SK-N-SH treated with all-trans-retinoic acid at 6 μM for 48 hours (cell line): ENCODE data around the gene WDR74.
"Not testable (repeated sequence)": the region's sequence is repeated elsewhere in the genome, so short reads cannot be mapped to it uniquely, and the experiment has no call there.

Source experiments
- ATAC-seq: fragments of 200-7000 bp; cut with Tn5 transposase; 3 replicates; pipeline ENCODE4 v1.9.1; 2020; ENCODE audit warnings: mild to moderate bottlenecking, moderate library complexity
- BACH2 ChIP-seq: fragments of 250-450 bp; sonication (Bioruptor Pico); IDR thresholded peaks from 2 replicates; pipeline ENCODE4 v1.9.0; 2021; ENCODE audit warnings: mild to moderate bottlenecking, borderline replicate concordance
- CSDC2 ChIP-seq: fragments of 250-450 bp; sonication (Bioruptor Pico); IDR thresholded peaks from 2 replicates; pipeline ENCODE4 v1.5.0; 2020; ENCODE audit warnings: mild to moderate bottlenecking, moderate library complexity
- GLIS3 ChIP-seq: fragments of 250-450 bp; sonication (Bioruptor Pico); IDR thresholded peaks from 2 replicates; pipeline ENCODE4 v1.5.0; 2020; ENCODE audit warnings: mild to moderate bottlenecking, moderate library complexity
- PPARA ChIP-seq: fragments of 250-450 bp; sonication (Bioruptor Pico); IDR thresholded peaks from 2 replicates; pipeline ENCODE4 v1.5.0; 2020; ENCODE audit warnings: mild to moderate bottlenecking, borderline replicate concordance
- RARB ChIP-seq: fragments of 250-450 bp; sonication (Bioruptor Pico); IDR thresholded peaks from 2 replicates; pipeline ENCODE4 v1.8.0; 2021; ENCODE audit warnings: mild to moderate bottlenecking, moderate library complexity
- SNAI2 ChIP-seq: fragments of 250-450 bp; sonication (Bioruptor Pico); IDR thresholded peaks from 2 replicates; pipeline ENCODE4 v1.5.0; 2020; ENCODE audit warnings: mild to moderate bottlenecking, moderate library complexity
- TCF4 ChIP-seq: fragments of 250-450 bp; sonication (Bioruptor Pico); IDR thresholded peaks from 2 replicates; pipeline ENCODE4 v1.8.0; 2021; ENCODE audit warnings: mild to moderate bottlenecking, moderate library complexity, borderline replicate concordance
- ZFP3 ChIP-seq: fragments of 250-450 bp; sonication (Bioruptor Pico); IDR thresholded peaks from 2 replicates; pipeline ENCODE4 v1.5.0; 2020; ENCODE audit warnings: mild to moderate bottlenecking, moderate library complexity
- ZNF565 ChIP-seq: fragments of 450-650 bp; formaldehyde crosslinking; conservative IDR thresholded peaks from 2 replicates; pipeline ENCODE4 v1.5.0; 2020; ENCODE audit warnings: low read depth, mild to moderate bottlenecking, moderate library complexity
- ZNF70 ChIP-seq: fragments of 450-650 bp; formaldehyde crosslinking; IDR thresholded peaks from 2 replicates; pipeline ENCODE4 v1.5.0; 2020; ENCODE audit warnings: mild to moderate bottlenecking, moderate library complexity
- ZNF8 ChIP-seq: fragments of 450-650 bp; formaldehyde crosslinking; IDR thresholded peaks from 2 replicates; pipeline ENCODE4 v1.5.0; 2020; ENCODE audit warnings: mild to moderate bottlenecking, moderate library complexity
- TF ChIP-seq, protein P1 (sequence below): fragments of 250-450 bp; sonication (Bioruptor Pico); IDR thresholded peaks from 2 replicates; pipeline ENCODE4 v1.8.0; 2020; ENCODE audit warnings: mild to moderate bottlenecking, moderate library complexity, borderline replicate concordance
- TF ChIP-seq, protein P2 (sequence below): fragments of 250-450 bp; sonication (Bioruptor Pico); IDR thresholded peaks from 2 replicates; pipeline ENCODE4 v1.8.0; 2021; ENCODE audit warnings: low read depth, mild to moderate bottlenecking, moderate library complexity, borderline replicate concordance
- TF ChIP-seq, protein P3 (sequence below): fragments of 250-450 bp; sonication (Bioruptor Pico); IDR thresholded peaks from 2 replicates; pipeline ENCODE4 v1.5.1; 2021; ENCODE audit warnings: mild to moderate bottlenecking, moderate library complexity
- TF ChIP-seq, protein P4 (sequence below): fragments of 250-450 bp; sonication (Bioruptor Pico); IDR thresholded peaks from 2 replicates; pipeline ENCODE4 v1.5.0; 2020; ENCODE audit warnings: mild to moderate bottlenecking, moderate library complexity
- TF ChIP-seq, protein P5 (sequence below): fragments of 250-450 bp; sonication (Bioruptor Pico); IDR thresholded peaks from 2 replicates; pipeline ENCODE4 v1.5.1; 2020; ENCODE audit warnings: low read depth, mild to moderate bottlenecking, moderate library complexity

WDR74 gene

DNA sequence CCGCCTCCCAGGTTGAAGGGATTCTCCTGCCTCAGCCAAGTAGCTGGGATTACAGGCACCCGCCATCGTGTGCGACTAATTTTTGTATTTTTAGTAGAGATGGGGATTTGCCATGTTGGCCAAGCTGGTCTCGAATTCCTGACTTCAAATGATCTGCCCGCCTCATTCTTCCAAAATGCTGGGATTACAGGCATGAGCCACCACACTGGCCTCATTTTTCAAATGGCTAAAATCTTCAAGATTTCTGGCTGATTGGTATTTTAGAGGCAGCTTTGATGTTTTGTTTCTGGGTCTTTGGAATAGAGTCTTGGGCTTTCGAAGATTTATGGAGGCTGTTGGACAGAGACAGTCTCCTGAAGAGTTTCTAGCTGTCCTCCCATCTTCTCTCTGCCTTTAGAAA, 35.5 kb upstream of the WDR74 start:
- ATAC-seq, result no peak
- no peak for TF ChIP-seq CSDC2 (CRISPR knock-in tag)
- TF ChIP-seq SNAI2 (CRISPR knock-in tag), result no peak
- TF ChIP-seq, protein P1, sequence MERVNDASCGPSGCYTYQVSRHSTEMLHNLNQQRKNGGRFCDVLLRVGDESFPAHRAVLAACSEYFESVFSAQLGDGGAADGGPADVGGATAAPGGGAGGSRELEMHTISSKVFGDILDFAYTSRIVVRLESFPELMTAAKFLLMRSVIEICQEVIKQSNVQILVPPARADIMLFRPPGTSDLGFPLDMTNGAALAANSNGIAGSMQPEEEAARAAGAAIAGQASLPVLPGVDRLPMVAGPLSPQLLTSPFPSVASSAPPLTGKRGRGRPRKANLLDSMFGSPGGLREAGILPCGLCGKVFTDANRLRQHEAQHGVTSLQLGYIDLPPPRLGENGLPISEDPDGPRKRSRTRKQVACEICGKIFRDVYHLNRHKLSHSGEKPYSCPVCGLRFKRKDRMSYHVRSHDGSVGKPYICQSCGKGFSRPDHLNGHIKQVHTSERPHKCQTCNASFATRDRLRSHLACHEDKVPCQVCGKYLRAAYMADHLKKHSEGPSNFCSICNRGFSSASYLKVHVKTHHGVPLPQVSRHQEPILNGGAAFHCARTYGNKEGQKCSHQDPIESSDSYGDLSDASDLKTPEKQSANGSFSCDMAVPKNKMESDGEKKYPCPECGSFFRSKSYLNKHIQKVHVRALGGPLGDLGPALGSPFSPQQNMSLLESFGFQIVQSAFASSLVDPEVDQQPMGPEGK (CRISPR knock-in tag), result no peak
- TF ChIP-seq BACH2 (CRISPR knock-in tag), result no peak
- TF ChIP-seq TCF4 (CRISPR knock-in tag), result no peak
- TF ChIP-seq, protein P2, sequence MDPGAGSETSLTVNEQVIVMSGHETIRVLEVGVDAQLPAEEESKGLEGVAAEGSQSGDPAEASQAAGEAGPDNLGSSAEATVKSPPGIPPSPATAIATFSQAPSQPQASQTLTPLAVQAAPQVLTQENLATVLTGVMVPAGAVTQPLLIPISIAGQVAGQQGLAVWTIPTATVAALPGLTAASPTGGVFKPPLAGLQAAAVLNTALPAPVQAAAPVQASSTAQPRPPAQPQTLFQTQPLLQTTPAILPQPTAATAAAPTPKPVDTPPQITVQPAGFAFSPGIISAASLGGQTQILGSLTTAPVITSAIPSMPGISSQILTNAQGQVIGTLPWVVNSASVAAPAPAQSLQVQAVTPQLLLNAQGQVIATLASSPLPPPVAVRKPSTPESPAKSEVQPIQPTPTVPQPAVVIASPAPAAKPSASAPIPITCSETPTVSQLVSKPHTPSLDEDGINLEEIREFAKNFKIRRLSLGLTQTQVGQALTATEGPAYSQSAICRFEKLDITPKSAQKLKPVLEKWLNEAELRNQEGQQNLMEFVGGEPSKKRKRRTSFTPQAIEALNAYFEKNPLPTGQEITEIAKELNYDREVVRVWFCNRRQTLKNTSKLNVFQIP (CRISPR knock-in tag), result no peak
- no peak for TF ChIP-seq PPARA
- no peak for TF ChIP-seq ZNF565 (CRISPR knock-in tag)
- TF ChIP-seq RARB (CRISPR knock-in tag), result no peak
- TF ChIP-seq, protein P3, sequence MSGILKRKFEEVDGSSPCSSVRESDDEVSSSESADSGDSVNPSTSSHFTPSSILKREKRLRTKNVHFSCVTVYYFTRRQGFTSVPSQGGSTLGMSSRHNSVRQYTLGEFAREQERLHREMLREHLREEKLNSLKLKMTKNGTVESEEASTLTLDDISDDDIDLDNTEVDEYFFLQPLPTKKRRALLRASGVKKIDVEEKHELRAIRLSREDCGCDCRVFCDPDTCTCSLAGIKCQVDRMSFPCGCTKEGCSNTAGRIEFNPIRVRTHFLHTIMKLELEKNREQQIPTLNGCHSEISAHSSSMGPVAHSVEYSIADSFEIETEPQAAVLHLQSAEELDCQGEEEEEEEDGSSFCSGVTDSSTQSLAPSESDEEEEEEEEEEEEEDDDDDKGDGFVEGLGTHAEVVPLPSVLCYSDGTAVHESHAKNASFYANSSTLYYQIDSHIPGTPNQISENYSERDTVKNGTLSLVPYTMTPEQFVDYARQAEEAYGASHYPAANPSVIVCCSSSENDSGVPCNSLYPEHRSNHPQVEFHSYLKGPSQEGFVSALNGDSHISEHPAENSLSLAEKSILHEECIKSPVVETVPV (CRISPR knock-in tag), result no peak
- TF ChIP-seq, protein P4, sequence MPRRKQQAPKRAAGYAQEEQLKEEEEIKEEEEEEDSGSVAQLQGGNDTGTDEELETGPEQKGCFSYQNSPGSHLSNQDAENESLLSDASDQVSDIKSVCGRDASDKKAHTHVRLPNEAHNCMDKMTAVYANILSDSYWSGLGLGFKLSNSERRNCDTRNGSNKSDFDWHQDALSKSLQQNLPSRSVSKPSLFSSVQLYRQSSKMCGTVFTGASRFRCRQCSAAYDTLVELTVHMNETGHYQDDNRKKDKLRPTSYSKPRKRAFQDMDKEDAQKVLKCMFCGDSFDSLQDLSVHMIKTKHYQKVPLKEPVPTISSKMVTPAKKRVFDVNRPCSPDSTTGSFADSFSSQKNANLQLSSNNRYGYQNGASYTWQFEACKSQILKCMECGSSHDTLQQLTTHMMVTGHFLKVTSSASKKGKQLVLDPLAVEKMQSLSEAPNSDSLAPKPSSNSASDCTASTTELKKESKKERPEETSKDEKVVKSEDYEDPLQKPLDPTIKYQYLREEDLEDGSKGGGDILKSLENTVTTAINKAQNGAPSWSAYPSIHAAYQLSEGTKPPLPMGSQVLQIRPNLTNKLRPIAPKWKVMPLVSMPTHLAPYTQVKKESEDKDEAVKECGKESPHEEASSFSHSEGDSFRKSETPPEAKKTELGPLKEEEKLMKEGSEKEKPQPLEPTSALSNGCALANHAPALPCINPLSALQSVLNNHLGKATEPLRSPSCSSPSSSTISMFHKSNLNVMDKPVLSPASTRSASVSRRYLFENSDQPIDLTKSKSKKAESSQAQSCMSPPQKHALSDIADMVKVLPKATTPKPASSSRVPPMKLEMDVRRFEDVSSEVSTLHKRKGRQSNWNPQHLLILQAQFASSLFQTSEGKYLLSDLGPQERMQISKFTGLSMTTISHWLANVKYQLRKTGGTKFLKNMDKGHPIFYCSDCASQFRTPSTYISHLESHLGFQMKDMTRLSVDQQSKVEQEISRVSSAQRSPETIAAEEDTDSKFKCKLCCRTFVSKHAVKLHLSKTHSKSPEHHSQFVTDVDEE (CRISPR knock-in tag), result no peak
- TF ChIP-seq ZNF8 (CRISPR knock-in tag), result no peak
- no peak for TF ChIP-seq ZFP3 (CRISPR knock-in tag)

DNA sequence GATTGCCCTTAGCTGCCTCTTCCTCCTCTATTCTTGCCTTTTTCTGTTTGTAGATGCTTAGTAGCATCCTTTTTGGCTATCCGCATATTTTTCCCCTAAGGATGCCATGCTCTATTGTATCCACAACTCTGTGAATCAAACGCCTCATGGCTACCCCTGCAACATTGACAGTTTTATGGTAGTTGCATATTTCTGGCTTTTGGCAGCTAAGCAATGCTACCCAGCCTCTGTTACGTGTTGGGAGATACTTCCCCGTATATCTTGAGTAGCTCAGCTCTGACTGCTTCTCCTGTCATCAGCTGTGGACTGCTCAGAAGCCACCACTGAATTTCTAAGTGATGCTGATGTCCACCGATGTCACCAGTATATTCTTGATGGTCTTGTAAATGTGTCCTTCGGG, 26.2 kb upstream of the WDR74 start:
- ATAC-seq, result no peak
- TF ChIP-seq, protein P5, sequence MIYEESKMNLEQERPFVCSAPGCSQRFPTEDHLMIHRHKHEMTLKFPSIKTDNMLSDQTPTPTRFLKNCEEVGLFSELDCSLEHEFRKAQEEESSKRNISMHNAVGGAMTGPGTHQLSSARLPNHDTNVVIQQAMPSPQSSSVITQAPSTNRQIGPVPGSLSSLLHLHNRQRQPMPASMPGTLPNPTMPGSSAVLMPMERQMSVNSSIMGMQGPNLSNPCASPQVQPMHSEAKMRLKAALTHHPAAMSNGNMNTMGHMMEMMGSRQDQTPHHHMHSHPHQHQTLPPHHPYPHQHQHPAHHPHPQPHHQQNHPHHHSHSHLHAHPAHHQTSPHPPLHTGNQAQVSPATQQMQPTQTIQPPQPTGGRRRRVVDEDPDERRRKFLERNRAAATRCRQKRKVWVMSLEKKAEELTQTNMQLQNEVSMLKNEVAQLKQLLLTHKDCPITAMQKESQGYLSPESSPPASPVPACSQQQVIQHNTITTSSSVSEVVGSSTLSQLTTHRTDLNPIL (CRISPR knock-in tag), result no peak
- no peak for TF ChIP-seq GLIS3 (CRISPR knock-in tag)
- TF ChIP-seq ZNF70 (CRISPR knock-in tag), result no peak
- no peak for TF ChIP-seq CSDC2 (CRISPR knock-in tag)
- TF ChIP-seq, protein P1 (CRISPR knock-in tag), result no peak
- TF ChIP-seq RARB (CRISPR knock-in tag), result no peak
- no peak for TF ChIP-seq ZNF8 (CRISPR knock-in tag)

DNA sequence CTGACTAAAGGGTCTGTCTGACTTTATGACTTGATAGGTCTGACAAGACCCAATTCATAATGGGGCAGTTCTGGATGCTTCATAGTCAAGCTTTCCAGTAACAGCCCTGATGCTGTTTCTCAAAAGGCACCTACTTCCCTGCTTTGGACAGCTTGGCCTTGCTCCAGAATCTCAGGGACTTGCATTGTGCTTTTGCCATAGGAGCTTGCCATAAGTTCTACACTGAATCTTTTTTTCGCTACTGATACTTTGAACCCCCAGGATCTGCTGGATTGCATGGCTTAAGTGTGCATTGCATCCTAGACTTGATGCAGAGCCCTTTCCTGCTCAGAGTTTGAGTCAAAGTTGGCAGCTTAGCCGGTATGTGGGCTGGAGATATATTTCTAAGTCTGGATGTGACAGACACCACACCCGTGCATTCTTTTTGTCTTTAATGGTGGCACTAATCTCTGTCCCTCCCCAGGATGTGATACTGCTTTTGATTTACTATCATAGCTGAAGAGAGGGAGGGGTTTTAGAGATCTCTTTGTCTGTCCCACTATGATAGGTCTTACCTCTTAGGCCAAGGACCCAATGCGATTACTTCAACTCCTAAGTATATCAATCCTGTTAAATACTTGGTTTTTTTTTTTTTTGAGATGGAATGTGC, 24.4 kb upstream of the WDR74 start:
- peak; percentile 23 for ATAC-seq
- TF ChIP-seq, protein P3 (CRISPR knock-in tag), result no peak
- no peak for TF ChIP-seq TCF4 (CRISPR knock-in tag)
- TF ChIP-seq ZFP3 (CRISPR knock-in tag), result no peak
- no peak for TF ChIP-seq SNAI2 (CRISPR knock-in tag)
- TF ChIP-seq BACH2 (CRISPR knock-in tag), result no peak
- TF ChIP-seq, protein P1 (CRISPR knock-in tag), result no peak

DNA sequence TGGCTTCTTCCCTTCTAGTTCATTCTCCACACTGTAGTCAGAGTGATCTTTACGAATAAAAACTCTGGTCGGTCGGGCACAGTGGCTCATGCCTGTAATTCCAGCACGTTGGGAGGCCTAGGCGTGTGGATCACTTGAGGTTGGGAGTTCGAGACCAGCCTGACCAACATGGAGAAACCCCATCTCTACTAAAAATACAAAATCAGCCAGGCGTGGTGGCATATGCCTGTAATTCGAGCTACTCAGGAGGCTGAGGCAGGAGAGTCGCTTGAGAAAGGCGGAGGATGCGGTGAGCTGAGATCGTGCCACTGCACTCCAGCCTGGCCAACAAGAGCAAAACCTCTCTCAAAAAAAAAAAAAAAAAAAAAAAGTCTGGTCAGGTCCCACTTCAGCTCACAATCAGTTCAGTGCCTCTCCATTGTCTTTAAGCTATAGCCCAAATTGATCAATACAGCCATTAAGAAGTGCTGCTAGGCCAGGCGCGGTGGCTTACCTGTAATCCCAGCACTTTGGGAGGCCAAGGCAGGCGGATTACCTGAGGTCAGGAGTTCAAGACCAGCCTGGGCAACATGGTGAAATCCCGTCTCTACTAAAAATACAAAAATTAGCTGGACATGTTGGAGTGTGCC, 22.3 kb upstream of the WDR74 start:
- not testable (repeated sequence) for ATAC-seq
